Activated naive CD8-positive, alpha-beta T cell treated with anti-CD3 and anti-CD28 coated beads, Interleukin-2, amount 50 U/mL, for 16 hours (primary cell): Measurements from ENCODE around the gene TRIM5.
"Not testable (repeated sequence)": the region's sequence is repeated elsewhere in the genome, so short reads cannot be mapped to it uniquely, and the experiment has no call there.

Experiments
- DNase-seq: peaks from one replicate; pipeline ENCODE4 v3.0.0-alpha.2; 2020; ENCODE audit warnings: low read depth, low spot score

TRIM5 gene

GRCh38 chr11:5688482-5688881 lies 3.6 kb upstream of the TRIM5 start:
- DNase-seq, result no peak

DNA sequence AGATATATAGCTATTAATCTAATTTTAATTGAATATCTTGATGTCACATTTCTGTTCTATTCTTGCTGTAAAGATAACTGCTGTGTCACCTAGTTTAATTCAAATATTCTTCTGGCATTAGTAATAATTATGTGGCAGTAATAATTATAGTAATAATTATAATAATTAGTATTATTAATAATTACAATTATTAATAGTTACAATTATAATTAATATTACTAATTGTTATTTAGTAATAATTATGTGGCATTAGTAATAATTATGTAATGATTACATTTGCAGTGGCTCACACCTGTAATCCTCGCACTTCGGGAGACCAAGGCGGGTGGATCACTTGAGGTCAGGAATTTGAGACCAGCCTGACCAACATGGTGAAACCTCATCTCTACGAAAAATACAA lies 1.6 kb upstream of the TRIM5 start:
- no peak for DNase-seq

GRCh38 chr11:5684036-5684645 lies 733 bp downstream of the TRIM5 start:
- no peak for DNase-seq

- DNase-seq, result not testable (repeated sequence)
Observed at GRCh38 chr11:5683620-5684019, 1.3 kb downstream of the TRIM5 start.

DNA sequence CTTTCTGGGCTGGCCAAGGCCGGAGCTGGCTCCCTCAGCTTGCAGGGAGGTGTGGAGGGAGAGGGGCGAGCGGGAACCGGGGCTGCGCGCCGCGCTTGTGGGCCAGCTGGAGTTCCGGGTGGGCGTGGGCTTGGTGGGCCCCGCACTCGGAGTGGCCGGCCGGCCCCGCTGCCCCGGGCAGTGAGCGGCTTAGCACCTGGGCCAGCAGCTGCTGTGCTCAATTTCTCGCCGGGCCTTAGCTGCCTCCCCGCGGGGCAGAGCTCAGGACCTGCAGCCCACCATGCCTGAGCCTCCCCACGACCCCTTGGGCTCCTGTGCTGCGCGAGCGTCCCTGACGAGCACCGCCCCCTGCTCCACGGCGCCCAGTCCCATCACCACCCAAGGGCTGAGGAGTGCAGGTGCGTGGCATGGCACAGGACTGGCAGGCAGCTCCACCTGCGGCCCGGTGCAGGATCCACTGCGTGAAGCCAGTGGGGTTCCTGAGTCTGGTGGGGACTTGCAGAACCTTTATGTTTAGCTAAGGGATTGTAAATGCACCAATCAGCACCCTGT lies 1.9 kb downstream of the TRIM5 start:
- DNase-seq, result not testable (repeated sequence)

GRCh38 chr11:5679811-5680210 lies 5.1 kb downstream of the TRIM5 start:
- DNase-seq, result no peak

DNA sequence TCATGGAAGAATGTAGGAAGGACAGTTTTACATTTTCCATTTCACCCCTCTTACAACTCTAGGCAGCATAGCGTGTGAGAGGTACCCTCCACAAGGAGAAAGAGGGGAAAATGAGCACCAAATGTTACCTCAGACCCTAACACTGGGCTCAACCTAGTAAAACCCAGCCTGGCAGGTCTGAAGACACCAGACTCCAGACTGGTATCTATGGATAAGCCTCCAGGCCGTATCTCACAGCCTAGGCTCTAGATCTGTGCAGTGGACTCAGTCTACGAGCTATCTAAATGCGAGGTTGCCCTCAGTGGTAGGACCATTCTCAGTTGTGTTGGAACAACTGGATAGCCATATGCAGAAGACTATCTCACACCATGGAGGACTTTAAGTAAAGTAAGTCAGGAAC lies 10.5 kb downstream of the TRIM5 start:
- no peak for DNase-seq

DNA sequence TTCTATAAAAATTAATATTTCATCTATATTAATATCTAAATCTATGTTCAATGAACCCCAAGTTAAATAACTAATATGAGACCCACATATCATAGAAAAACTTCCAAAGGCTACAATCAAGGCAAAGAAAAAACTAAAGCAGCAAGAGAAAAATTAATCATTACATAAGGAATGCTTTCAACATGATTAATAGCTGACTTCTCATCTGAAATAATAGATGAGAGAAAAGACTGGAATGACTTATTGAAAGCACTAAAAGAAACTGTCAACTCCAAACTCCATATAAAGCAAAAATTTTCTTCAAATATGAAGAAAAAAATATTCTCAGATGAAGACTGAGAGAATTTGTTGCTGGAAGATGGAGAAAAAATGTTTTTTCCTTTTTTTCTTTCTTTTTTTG lies 13.0 kb downstream of the TRIM5 start:
- no peak for DNase-seq

DNA sequence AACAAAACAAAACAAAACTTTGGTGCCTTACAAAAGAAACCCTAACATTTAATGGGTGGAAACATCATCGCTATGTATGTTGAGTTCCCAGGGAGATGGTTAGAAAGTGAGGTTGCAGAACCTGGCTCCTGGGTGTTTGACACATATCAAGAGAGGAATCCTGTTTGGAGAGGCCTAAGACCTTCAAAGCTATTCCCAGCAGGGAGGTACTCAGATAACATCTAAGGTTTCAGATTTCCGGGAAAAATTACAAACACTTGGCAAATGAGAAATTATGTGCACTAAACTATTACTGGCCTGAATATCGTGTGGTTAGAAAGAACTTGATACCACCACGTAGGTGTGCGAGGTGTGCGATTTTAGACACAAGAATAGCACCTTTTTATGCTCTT lies 18.5 kb downstream of the TRIM5 start:
- no peak for DNase-seq

- no peak for DNase-seq
Observed at GRCh38 chr11:5665746-5666401, 19.0 kb downstream of the TRIM5 start.

GRCh38 chr11:5665051-5665570 lies 19.8 kb downstream of the TRIM5 start:
- DNase-seq, result no peak

DNA sequence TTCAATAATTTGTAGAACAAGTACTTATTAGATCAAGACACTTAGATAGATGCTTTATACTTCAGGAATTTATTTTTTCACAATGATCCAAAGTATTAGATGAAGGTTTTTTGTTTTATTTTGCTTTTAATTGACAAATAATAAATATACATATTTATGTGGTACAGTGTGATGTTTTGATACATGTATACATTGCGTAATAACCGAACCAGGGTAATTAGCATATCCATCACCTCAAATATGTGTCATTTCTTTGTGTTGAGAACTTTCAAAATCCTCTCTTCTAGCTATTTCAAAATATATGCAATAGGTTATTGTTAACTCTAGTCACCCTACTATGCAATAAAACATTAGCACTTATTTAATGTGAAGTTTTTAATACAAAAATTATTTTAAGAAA lies 21.4 kb downstream of the TRIM5 start:
- no peak for DNase-seq

- DNase-seq, result no peak
Observed at GRCh38 chr11:5658318-5658717, 26.6 kb downstream of the TRIM5 start.

DNA sequence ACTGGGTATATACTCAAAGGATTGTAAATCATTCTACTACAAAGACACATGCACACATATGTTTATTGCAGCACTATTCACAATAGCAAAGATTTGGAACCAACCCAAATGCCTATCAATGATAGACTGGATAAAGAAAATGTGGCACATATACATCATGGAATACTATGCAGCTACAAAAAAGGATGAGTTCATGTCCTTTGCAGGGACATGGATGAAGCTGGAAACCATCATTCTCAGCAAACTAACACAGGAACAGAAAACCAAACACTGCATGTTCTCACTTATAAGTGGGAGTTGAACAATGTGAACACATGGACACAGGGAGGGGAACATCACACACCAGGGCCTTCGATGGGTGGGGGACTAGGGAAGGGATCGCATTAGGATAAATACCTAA lies 27.9 kb downstream of the TRIM5 start:
- DNase-seq, result not testable (repeated sequence)

DNA sequence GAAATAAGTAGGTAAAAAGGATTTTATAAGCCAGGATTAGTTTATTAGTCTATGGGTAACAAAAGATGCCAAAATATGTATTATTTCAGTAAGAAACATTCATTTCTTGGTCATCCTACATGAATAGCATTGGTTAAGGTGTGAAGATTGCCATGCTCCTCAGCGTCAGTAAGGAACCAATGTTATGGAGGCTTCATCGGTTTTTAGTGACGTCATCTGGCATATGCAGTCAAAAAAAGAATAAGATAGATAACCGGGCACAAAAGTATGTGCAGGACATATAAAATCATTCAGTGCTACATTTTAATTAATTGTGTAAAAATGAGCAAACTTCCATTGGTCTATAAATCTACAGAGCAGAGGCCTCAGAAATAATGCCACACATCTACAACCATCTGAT lies 29.4 kb downstream of the TRIM5 start:
- no peak for DNase-seq

GRCh38 chr11:5646139-5646538 lies 38.7 kb downstream of the TRIM5 start:
- DNase-seq, result no peak

DNA sequence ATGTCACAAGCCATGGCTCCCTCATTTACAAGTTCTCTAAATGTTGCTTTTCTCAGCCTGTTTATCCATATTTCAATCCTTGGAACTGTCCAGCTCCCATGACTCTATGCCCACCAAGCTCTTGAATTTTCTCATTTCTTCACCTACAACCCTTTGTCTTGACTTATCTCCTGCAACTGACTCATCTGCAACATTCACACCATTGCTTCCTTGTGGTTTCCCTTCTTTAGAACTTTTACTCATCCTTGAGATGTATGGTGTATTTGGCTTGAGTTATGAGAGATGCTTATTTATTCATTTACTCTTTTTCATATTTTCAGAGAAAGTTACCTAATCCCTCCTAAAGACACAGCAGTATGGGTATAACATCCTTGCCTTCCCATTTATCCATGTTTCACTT lies 41.3 kb downstream of the TRIM5 start:
- no peak for DNase-seq

- no peak for DNase-seq
Observed at GRCh38 chr11:5639953-5640352, 44.9 kb downstream of the TRIM5 start.

GRCh38 chr11:5631969-5632635 lies 52.8 kb downstream of the TRIM5 start:
- no peak for DNase-seq

DNA sequence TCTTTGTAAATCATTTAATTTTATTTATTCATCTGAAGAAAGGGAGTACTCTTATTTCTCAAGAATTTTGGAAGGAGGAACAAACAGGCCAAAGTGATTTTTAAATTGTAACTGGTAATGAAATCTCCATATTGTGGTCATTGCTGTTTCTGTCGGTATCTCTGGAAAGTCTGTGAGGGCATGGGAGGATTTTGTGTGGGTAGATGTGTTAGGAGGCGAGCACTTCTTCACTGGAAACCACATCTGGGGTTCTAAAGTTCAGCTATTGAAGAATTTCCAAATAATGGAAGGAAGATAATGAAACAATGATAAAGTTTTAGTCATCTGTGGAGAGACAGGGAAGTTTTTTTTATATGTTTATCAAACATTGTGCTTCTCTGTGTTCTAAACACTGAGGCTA lies 53.5 kb downstream of the TRIM5 start:
- DNase-seq, result no peak

GRCh38 chr11:5626196-5626595 lies 58.7 kb downstream of the TRIM5 start:
- no peak for DNase-seq

DNA sequence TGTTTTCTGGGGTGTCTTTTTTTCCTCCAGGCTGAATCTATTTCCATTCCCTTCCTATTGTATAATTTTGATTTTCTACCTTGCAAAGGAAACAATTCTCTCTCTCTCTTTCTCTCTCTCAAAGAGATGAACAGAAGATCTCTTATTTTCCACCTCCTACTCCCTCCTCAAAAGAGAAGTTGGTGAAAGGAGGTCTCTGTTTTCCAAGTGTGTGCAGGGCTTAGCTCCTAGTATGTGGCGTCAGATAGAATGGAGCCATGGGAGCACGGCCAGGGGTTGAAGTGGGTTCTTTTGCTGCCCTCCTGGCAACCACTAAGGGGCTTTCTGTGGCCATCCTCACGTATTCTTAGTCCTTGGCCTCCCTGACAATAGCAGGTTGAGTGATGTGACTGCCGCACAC lies 59.6 kb downstream of the TRIM5 start:
- DNase-seq, result no peak
